NCI-H526 (cell line): ENCODE measurements around the gene PHF2.

Source experiments
- DNase-seq, 2 experiments: peaks; one replicate each; lab custom pipeline; 2025; lab: John Stamatoyannopoulos, UW

PHF2 gene

DNA sequence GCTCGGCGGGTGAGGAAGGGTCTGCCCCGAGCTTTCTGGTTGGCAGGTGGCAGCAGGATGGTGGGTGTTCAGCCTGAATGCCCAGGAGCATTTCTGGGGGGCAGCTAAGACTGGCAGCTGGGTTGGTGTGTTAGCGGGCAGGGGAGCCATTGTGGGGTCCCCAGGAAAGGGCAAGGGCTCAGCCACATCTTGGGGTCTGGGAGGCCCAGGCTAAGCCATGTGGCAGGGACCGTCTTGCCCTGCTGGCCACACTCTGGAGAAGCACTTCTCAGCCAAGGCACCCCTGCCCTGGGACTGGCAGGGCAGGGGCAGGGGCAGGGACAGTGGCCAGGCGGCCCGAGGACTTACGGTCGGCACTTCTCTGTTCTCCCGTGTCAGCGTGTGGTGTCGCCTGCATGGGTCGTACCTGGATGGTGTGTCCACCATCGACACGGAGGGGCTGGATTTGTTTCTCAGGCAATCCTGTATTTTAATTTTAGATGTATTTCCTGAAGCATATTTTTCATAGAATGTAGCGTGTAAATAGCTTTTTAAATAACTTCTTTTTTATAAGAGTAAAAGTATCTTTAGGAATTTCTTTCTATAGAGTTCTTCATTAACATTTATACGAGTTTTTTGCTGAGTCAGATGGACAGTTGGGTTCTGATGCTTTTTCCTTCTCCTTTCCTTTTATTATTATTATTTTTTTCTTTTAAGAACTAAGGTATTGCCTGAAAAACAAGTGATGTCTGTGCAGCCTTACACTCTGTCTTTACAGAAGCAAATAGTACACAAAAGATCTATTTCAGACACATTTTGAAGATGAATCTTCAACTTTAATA is 102.0 kb downstream of the PHF2 start:
- DNase-seq, result no peak

DNA sequence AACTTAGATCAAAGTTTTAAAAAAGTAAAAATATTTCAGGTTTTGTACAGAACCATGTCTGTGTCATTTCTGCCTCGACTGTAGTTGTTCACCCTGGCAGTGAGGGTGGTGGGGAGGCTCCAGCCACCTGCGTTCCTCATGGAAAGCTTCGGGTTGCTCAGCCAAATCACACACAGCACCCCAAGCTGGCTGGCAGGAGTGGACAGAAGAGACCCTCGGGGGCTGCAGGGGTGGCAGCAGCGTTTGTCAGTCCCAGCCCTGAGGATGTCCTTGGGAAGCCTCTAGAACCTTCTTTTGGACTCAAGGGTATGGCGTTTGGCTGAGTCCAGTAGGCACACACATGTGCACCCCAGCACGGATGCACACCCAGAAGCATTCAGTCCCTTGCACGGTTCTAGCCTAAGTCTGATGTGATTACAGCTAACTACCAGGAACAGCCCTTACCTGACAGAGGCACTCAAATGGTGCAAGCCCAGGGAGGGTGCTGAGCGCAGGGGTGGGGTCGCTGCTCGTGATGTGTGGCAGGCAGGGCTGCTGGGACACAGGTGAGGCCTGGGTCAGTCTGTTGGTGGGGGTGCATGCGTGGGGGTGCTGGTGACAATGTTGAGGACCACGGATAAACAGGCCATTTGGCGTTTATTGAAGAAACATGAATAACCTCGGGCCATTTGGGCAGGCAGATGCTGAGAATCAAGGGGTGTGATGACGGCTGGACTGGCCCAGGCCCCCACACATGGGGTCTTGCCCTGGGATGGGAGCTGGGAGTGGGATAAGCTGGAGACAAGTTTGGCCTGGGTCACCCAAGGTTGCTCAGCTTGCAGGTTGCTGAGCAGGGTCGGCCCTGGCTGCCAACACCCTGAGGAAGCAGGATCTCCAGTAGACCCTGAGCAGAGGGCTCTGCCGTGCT is 103.4 kb downstream of the PHF2 start:
- no peak for DNase-seq

DNA sequence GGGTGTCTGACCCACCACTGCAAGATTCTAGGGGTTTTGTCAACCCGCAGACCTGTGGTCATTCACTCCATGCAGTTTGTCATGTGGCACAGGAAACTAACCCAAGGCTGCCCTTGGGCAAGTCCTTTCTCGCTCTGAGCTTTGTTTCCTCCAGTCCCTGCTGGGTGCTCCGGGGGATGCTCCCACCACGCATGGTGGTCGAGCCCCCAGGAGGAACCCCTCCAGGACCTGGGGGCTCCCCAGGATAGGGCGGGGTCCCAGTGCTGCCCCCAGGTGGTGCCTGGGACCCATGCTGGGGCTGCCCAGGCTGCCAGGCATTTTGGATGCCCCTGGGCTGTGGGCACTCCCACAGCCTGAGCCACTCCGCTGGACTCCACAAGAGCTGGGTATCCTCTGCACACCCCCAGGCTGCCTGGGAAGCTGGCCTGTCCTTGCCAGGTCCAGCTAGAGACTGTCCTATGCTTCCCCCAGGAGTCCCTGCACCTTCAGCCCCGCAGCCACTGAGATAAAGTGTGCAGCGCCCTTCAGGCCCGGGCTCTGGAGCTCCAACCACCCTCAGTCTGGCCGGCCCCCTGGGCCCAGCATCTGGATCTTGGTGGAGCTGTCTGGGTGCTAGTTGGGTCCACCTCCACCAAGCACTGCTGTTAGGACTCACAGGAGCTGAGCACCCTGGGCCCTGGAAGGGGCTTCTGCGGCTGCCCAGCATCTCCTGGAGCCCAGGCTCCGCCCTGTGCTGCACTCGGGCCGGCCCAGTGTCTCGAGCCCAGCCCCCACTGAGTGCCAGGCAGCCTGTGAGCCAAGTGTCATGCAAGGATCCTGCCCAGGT is 104.3 kb downstream of the PHF2 start:
- no peak for DNase-seq

DNA sequence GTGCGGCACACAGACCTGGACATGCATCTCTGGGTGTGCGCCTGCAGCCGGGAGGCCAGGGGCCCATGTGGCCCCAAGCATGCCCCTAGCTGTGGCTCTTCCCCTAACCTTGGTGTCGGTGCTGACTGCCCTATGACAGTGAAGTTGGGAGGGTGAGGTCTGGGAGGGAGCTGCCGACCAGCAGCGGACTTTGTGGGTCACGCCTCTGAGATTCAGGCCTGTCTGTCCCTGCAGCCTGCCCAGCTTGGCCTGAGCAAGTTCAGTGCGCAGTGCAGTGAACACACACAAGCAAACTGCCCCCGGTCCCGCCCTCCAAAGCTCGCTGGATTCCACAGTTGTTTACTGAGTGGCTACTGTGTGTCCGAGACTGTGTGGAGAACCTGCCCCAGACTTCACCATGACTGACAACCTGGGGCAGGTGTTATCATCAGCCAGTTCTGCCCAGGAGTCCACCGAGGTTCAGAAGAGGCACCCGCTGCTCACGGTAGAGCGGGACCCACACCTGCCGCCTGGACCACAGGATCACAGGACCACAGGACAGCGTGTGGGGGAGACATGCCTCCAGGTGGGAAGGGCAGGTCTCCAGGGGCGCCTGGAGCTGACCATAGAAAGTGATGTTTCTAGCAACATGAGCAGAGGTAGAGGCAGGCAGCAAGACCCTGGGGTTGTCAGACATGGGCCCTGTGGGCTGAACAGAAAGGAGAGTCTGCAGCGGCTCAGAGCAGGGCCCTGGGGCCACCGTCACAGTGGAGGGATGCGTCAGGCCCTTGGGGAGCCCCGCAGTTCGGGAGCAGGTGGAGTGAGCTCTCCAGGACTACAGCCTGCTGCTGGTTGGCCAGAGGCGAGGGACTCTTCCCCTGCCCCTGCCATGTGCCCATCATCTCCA is 105.1 kb downstream of the PHF2 start:
- DNase-seq, result no peak

DNA sequence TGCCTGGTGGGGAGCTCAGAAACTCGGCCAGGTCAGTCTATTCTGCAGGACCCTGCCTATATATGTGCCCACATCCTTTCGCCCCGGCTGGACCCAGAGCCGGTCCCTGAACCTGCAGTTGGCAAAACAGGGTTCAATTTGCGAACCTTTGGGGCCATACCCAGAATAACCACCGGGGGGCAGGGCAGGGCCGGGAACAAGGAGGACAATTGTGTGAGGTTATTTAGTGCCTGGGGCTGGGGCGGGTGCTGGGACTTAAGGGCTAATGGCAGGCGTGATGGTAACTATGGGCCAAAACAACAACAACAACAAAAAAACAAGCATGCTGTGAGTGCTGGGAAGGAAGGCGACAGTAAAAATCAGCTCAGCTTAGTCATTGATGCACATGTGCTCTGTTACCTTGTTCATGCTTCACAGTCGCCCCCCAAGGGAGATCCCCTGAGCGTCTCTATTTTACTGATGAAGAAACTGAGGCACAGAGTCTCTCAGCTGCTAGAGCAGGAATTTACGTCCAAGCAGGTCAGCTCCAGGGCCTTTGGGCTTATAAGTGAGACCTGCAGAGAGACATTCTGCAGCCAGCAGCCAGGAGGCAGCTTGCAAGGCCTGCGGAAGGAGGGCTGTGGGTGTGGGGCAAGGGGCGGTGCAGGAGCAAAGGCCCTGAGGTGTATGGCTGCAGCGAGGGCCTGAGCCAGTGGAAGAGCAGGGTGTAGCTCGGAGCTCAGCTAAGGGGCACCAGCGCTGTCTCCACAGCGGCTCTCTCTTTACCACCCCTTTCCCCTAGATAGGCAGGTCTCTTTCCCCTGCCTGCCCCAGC is 106.0 kb downstream of the PHF2 start:
- DNase-seq, result peak in 1 of 2 experiments; percentile 68

DNA sequence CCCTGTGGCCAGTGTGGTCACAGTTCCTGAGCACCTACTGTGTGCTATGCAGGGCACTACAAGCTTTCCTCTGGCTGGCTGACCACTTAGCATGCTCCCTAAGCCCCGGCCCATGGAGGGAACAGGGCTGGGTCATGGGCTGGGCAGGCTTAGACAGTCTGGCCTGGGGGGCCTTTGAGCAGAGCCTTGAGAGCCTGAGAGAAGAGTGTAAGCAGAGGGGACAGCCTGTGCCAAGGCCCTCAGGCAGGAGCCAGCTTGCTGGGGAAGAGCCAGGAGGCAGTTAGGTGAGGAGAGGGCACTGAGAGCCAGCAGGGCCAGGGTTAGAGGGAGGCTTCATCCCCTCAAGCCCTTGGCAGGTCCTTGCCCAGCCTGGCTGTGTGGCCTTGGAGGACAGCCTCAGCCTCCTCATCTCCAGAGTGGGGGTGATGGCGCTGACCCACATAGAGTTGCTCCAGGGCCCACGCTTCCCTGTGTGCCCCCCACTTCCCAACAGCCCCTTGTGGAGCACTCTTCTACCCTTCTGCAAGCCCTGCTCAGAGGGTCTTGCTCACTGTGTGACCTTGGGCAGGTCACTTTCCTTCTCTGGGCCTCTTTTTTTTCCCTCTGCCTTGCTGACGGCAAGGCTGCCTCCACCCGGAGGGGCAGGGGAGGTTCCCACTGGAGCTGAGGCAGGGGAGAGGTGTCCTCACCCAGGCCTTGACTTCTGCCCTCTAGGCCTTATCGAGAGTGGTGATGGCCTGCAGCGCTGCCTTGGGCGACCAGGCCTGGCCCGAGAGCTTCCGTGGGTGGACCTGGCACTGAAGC is 107.1 kb downstream of the PHF2 start:
- DNase-seq, result no peak

DNA sequence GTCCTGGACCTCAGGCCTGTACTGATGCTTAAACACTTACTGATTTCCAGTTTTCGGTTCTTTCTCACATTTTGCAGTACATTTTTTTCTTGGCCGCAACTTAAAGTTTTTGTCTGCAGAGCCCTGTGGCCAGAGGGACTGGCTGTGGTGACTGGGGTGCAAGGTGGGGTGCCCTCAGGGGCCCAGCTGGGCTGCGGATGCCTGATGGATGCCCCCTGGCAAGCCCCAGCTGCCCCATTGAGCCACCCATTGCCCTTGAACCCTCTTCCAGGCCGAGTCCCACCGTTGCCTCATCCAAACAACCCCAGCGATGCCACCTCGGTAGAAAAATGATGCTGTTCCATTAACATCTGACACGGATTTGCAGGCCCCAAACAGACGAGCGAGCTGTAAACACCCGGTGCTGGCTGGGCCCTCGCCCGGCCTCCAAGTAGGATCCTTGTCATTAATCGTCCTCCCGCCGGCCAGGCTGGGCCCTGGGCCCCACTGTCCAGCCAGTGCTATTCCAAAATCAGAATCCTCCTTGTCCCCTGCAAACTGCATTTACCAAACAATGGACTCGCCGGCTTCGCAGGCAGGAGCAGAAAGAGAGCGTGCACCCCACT is 107.9 kb downstream of the PHF2 start:
- DNase-seq, result no peak

DNA sequence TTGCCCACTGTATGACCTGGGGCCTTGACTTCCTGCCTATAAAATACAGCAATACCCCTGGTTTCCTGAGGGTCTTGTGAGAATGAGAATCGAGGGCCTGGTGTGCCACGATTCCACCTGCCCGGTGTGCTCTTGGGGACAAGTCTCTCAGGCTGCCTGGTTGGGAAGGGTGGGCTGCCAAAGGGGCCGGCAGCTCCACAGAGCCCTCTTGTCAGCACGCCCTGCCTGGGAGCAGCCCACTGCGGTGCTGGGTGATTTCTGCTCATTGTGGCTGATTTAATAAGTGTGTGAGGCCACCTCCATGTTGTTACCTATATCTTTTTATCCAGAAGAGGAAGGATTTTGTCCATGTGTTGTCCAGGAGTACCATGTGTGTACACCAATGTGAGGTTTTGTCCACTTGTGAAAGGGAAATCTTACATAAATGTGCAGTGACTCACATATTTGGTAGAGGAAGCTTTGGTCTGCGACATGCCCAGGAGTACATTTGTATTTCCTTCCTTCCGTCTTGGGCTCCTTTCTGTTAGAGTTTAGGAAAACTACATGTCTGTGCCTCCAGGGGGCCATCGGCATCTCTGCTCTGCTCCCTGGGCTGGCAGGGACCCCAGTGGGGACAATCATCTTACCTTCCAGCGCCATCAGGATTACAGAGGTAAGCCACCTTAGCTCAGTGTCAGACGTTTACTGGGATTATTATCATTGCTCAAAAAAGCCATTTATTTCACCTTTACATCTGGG is 108.6 kb downstream of the PHF2 start:
- DNase-seq, result peak in 1 of 2 experiments; percentile 16

DNA sequence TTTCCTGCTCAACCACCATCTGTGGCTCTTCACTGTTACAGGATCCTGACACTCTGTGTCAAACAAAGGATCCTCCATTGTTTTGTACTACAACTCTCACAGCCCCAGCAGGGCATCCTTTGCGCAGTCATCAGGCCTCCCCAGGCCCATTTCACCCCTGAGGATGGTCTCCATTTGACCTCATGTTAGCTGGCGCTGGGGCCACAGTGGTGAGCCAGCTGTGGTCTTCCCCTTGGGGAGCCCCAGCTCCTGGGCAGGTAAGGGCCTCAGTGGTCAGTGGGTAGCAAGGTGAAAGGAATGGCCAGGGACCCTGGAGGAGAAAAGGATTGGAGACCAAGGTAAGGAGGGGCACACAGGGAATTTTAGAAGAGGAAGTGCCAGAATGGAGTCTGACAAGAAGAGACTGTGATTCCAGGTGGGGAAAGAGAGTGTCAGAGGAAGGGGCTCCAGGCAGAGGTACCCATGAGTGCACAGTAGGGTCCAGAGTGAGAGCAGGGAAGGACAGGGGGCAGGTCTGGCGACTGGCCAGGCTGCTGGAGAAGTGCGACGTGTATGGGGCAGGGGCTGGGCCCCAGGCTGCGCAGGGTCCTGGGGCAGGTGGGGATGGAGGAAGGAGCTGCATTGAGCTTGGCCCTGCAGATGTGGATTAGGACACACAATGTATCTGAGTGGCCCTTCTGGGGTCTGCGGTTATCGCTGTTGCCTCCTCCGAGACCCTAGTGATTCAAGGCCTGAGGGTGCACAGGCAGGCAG is 109.9 kb downstream of the PHF2 start:
- DNase-seq, result no peak

DNA sequence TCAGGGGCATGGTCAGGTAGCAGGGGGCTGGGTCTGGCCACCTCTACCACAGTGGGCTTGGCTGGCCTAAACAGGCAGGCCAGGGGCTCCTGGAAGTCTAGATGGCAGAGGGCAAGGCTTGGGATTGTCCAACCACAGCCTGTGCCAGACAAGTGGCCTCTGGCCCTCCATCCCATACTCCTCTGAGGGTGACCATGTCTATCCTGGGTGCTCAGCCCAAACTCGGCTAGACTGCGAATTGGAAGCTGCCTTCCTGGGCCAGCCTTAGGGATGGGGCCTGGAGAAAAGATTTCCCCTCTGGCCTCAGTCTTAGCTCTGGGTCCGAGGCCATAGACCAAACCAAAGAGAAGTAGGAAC is 110.5 kb downstream of the PHF2 start:
- DNase-seq, result no peak

DNA sequence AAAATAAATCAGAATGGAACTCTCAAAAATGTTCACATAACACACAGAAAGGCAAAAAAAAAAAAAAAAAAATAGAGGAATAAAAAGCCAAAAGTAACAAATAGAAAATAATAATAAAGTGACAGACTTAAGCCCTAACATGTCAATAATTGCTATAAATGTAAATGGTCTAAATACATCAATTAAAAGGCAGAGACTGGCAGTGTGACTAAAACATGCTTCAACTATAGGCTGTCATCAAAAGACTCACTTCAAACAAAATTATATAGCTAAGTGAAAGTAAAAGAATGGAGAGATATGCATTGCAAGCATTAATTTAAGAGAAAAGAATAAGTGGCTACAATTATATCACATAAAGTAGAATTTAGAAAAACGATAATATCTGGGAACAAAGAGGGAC is 114.2 kb downstream of the PHF2 start:
- no peak for DNase-seq

DNA sequence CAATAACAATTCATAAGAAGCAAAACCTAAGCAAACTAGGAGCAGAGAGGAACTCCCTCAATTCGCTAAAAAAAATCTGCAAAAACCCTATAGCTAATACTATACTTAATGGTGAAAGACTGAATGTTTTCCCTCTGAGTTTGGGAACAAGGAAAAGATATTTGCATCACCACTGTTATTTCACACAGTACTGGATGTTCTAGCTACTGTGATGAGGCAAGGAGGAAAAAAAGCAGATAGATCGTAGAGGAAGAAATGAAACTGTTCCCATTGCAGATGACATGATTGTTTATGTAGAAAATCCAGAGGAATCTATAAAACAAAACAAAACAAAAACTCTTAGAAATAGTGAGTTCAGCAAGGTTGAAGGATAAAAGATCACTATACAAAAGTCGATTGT is 116.7 kb downstream of the PHF2 start:
- DNase-seq, result no peak

DNA sequence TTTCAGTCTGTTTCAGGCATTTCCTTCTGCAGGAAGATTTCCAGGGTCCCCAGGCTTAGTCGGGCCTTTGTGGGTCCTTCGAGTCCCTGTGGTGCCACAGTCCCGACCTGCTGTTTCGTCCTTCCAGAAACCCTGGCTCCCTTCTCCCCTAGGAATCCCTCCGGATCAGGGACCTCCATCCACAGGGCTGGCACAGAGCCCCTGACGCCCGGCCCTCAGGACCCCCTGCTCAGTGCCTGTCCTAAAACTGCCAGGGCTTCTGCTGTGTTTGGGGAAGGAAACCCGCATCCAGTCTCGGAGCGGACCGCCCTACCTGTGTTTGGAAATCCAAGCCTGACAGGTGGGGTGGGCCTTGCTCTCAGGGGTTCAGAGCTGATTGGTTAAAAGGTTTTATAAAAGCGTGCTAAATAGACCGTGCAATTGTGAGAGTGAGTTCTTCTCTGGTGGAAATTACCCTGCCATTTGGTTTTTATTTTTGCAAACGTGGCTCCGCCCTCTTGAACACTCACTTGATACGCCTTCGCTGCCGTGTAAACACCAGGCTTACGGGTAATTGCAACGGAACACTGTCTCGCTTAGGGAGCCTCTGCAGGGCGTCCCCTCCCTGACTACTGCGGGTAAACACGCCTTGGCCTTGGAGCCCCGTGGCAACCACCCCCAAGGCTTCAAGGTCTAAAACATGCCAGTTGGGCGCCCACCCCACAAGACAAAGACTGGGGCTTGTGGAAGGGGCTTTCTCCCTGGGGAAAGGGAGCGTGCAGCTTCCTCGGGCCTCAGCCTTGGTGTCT is 121.2 kb downstream of the PHF2 start:
- peak in 1 of 2 experiments; percentile 15 for DNase-seq

DNA sequence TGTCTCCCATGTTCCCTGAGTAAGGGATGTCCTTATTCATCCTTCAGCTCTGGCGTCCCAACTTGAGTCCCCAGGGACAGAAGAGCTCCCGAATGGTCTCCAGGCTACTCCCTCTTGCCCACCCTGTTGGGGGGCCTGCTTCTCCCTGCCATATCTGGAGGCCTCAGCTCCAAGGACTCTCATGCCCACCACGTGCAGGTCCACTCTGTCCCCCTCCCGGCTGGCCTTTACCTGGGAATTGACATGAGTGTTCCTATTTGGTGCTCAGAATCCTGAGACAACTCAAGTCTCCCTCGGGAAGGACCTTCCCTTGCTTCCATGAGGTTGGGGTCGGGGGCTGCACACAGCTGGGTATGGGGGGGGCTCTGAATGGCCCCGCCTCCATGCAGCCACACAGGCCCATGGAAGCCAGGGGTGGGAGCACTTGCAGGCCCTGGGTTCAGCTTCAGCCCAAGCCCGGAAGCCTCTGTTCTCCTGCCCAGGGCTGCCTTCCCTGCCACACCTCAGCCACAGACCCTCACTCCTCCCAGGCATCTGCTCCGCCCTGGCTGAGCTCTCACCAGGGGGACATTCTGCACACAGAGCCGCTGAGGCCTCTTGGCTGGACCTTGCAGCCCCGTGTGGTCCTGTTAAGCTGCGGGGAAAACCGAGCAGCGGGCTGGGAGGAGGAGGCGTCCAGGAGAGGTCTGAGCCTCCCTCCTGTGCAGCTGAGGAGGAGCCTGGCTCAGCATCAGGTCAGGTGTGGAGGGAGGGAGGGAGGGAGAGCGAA is 121.9 kb downstream of the PHF2 start:
- DNase-seq, result no peak

DNA sequence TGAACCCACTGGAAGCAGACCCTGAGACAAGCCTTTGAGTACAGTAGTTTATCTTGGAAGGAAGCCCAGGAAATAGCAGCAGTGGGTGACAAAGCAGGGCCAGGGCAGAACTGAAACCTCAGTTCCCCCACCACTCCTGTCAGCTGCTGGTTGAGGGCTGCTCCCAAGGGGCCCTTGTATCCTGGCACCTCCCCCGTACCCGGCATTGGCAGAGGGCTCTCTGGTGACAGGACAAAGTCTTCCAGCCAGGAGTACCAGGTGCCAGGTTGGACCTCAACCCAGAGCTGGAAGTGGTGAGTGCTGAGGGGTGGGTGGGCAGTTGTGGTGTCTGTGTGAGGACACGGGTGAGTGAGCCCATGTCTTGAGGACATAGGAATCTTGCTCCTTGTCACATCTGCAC is 123.3 kb downstream of the PHF2 start:
- DNase-seq, result no peak
